Measurements from ENCODE around the gene MYO9B.

MYO9B gene, protein sequence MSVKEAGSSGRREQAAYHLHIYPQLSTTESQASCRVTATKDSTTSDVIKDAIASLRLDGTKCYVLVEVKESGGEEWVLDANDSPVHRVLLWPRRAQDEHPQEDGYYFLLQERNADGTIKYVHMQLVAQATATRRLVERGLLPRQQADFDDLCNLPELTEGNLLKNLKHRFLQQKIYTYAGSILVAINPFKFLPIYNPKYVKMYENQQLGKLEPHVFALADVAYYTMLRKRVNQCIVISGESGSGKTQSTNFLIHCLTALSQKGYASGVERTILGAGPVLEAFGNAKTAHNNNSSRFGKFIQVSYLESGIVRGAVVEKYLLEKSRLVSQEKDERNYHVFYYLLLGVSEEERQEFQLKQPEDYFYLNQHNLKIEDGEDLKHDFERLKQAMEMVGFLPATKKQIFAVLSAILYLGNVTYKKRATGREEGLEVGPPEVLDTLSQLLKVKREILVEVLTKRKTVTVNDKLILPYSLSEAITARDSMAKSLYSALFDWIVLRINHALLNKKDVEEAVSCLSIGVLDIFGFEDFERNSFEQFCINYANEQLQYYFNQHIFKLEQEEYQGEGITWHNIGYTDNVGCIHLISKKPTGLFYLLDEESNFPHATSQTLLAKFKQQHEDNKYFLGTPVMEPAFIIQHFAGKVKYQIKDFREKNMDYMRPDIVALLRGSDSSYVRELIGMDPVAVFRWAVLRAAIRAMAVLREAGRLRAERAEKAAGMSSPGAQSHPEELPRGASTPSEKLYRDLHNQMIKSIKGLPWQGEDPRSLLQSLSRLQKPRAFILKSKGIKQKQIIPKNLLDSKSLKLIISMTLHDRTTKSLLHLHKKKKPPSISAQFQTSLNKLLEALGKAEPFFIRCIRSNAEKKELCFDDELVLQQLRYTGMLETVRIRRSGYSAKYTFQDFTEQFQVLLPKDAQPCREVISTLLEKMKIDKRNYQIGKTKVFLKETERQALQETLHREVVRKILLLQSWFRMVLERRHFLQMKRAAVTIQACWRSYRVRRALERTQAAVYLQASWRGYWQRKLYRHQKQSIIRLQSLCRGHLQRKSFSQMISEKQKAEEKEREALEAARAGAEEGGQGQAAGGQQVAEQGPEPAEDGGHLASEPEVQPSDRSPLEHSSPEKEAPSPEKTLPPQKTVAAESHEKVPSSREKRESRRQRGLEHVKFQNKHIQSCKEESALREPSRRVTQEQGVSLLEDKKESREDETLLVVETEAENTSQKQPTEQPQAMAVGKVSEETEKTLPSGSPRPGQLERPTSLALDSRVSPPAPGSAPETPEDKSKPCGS (N-terminal part only)

DNA sequence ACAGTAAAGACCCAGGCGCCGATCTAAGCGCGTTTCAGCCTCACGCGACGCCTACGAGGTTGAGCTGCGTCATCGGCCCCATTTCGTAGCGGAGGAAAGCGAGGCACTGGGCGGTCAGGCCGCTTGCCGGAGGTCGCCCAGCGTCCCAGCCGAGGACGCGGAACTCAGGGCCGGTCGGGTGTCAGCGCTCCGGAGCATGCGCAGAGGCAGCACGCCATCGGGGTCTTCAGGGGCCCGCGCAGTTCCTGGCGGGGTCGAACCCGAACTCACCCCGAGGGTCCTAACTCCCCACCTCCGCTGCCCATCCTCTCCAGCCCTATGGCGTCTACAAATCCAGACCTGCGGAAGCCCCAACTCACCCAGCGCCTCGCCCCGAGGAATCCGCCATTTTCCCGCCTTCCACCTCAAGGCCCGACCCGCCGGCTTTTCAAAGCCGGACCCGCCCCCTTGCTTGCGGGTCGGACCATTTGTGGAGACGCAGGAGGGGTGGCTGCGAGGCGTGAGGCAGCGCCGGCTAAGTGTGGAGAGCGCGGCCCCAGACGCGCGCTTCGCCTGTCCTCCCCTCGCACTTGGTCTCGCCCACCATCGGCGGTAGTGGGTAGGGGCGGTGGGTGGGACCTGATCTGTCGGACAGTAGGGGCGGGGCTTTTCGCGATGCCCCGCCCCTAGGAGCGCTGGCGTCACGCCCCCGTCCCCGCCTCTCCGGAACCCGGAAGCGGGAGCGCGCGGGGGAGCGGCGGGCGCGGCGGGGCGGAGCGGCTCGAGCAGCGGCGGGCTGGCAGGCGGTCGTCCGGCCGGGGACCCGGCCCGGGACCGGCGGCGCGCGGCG lies at the start of gene MYO9B, which contains the start of gene HAUS8:
MYO9B (plus strand) TSS at position 743 of the 829 bp plus-strand sequence. CDS start 25,941 bp downstream, outside the sequence.
HAUS8 (minus strand) TSS at position 418 of the 829 bp plus-strand sequence; CDS start at position 388, 30 bp downstream.
- peak; percentile 98 for DNase-seq (ENCODE audit: low read depth)

DNA sequence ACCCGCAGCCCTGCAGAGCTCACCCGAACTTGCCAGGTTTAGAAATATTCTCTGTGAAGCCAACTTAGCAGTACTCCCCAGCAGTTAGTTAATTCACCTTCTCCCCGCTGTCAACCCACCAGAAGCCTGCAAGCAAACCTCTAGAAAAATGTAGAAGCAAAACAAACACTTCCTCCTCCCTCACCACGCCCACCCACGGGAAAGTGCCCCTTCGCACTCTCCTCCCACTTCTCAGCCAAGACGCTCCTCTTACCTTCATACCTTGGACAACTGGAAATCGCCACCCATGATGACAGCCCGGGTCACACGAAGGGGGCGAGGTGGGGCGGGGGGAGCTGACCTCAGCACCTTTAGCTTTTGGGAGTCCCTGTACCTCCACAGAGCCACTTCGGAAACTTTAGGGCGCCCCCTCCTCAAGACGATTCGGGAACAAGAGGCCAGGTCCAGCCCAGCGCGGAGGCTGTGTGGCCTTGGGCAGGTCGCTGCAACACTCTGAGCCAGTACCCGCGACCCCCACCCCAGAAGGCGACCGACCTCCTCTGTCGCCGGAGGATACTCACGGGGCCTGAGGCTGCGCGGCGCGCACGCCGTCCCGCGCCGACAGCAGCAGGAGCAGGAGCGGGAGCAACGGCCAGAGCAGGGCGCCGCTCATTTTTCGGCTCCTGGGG lies 49.5 kb upstream of the MYO9B start:
- no peak for DNase-seq (ENCODE audit: low read depth)

DNA sequence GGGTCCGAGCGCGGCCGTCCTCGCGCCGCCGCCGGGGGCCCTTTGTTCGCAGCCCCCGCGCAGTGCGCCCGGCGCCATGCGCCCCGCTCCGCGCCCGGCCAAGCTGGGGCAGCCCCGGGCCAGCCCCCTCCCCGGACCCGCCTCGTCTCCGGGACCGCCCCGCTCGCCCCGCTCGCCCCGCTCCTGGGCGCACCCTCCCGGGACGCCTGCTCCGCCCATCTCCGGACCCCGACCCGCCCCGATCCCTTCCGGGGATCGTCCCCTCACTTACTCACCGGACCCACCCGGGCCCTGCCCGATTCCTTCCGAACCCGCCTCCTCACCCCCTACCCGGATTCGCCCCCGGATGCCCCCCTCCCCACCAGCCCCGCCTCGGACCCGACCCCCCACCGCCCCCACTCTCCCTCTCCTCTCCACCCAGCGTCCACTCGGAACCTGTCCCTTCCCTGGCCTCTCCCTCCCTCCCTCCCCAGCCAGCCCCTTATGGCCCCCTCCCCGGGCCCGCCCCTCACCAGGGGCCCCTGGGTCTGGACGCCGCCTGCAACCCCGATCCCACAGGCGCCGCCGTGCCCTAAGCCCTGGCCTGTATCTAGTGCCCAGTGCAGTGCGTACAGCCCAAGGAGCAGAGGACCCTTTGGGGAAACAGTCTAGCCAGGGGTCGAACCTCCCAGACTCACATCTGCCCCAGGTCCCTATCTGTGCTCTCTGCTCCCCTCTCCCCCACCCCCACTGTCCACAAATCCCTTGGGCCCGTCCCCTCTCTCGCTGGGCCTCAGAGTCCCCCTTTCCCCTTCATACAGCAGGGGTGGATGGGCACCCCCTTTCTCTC lies 48.7 kb upstream of the MYO9B start, which contains the start of gene CPAMD8:
CPAMD8 (minus strand) TSS at position 105 of the 829 bp plus-strand sequence. CDS start 168 bp downstream, outside the sequence.
- DNase-seq (ENCODE audit: low read depth), result no peak

DNA sequence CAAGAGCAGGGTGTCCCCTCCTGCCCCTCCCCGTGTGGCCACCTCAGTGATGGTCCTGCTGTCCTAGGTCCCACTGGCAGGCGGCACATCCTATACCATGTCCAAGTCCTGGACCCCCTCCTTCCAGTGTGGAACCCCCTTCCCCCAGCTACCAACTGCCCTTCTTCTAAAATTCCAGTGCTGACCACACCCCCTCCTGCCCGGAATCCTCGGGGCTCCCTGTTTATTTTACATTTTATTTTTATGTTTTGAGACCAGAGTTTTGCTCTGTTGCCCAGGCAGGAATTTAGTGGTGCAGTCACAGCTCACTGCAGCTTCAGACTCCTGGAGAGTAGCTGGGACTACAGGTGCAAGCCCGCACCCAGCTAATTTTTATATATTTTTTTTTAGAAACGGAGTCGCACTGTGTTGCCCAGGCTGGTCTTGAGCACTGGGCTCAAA lies 48.0 kb upstream of the MYO9B start:
- no peak for DNase-seq (ENCODE audit: low read depth)

- no peak for DNase-seq (ENCODE audit: low read depth)
These were observed 43.8 kb upstream of the MYO9B start for GRCh38 chr19:17031741-17032140.

- no peak for DNase-seq (ENCODE audit: low read depth)
These were observed 39.6 kb upstream of the MYO9B start for GRCh38 chr19:17035842-17036424.

DNA sequence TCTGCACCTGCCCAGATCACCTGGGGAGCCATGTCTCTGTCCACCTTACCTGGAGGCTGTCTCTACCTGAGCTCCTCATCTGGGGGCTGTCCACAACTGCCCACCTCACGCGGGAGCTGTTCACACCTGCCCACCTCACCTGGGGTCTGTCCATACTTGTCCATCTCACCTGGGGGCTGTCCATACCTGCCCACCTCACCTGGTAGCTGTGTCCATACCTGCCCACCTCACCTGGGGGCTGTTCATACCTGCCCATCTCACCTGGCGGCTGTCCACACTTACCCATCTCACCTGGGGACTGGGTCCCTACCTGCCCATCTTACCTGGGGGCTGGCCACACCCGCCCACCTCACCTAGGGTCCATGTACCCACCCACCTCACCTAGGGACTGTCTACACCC lies 38.9 kb upstream of the MYO9B start:
- DNase-seq (ENCODE audit: low read depth), result no peak

DNA sequence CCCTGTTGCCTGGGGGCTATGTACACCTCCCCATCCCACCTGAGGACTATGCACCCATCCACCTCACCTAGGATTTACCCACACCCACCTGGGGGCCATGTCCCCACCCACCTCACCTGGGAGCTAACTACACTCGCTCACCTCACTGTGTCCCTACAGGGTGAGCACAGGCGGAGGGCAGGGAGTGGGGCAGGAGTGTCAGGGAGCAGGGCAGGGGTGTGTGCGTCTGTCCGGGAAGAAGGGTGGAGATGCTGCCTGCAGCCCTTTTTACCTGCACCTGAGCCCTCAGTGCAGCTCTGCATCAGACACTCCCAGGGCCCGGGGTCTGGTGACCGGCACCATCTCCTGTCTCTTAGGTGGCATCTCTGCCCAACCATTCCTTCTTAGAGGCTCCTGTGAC lies 38.4 kb upstream of the MYO9B start:
- DNase-seq (ENCODE audit: low read depth), result no peak

GRCh38 chr19:17037966-17038500 lies 37.5 kb upstream of the MYO9B start:
- no peak for DNase-seq (ENCODE audit: low read depth)

- DNase-seq (ENCODE audit: low read depth), result peak; percentile 5
These were observed 33.6 kb upstream of the MYO9B start for GRCh38 chr19:17041976-17042375.

DNA sequence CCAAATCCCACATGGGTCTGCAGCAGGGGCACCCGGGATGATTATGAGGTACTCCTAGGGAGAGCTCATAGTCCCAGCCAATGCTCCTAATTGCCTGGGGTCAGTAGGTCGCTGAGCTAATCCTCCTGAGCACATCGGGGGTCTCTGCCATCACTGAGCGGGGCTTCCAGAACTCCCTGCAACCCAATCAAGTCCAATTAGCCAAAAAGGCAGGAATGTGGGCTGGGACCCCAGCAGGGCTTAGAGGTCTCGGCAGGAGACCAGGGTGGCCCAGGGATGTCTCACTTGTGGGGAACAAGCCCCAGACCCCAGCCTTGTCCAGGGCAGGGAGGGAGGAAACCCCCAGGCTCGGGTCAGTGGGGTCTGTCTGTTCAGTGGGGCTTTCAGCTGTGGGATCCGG lies 31.8 kb upstream of the MYO9B start:
- no peak for DNase-seq (ENCODE audit: low read depth)

DNA sequence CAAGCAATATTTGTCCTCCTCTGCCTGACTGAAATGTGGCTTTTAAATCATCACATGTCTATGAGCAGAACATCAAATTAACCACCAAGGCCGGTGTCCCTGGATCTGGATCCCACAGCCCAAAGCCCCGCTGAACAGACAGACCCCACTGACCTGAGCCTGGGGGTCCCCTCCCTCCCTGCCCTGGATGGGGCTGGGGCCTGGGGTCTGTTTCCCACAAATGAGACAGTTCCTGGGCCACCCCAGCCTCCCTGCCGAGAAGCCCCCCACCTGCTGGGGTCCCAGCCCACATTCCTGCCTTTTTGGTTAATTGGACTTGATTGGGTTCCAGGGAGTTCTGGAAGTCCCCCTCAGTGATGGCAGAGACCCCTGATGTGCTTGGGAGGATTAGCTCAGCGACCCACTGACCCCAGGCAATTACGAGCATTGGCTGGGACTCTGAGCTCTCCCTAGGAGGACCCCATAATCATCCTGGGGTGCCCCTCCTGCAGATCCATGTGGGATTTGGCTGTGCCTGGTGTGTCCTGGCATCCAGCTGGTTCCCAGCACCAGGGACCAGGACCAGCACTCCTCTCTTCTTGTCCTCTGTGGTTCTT lies 29.6 kb upstream of the MYO9B start:
- DNase-seq (ENCODE audit: low read depth), result no peak

GRCh38 chr19:17048885-17049453 lies 26.6 kb upstream of the MYO9B start:
- DNase-seq (ENCODE audit: low read depth), result no peak

DNA sequence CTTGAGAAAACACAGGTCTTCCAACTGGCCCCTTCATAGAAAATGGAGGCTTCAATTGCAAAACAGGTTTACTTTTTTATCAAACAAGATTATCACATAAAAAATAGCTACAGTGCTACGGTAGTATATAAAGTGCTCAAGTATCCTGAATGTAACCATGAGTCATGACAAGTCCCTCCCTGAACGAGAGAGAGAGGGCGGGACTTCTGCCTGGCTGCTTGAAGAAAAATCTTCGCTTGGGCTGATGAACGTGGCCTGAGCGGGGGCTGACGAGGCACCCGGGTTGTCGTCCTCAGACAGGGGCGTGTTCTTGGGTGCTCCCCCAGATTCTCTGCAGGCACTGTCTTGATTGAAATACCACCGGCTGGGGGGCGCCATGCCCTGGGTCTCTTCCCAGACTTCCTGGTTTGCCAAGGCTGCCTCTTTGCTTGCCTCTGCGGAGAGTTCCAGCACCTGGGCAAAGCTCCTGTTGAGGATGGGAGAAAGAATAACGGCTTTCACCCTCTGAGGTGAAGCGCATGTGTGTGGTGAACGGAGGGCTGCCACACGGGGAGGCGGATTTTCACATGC lies 25.8 kb upstream of the MYO9B start:
- peak; percentile 20 for DNase-seq (ENCODE audit: low read depth)

DNA sequence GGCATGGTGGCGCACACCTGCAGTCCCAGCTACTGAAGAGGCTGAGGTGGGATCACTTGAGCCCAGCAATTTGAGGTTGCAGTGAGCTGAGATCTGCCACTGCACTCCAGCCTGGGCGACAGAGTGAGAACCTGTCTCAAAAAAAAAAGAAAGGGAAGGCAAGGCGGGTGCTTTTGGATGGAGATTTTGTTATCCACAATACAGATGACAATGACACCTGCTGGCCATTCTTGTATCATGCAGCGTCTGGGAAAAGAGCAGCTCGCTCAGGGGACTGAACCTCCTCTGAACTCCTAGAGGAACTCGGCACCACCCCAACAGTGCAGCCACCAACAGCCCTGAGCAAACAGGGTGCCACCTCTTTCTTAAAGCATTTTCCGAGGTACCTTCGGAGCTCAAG lies 23.1 kb upstream of the MYO9B start:
- peak; percentile 22 for DNase-seq (ENCODE audit: low read depth)

DNA sequence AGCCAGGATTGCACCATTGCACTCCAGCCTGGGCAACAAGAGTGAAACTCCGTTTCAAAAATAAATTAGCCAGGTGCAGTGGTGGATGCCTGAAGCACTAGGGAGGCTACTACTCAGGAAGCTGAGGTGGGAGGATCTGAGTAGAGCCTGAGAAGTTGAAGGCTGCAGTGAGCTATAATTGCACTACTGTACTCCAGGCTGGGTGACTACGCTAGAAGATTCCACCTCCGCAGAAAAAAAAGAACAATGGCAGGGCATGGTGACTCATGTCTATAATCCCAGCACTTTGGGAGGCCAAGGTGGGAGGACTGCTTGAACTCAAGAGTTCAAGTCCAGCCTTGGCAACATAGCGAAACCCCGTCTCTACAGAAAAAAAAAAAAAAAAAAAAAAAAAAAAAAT lies 20.8 kb upstream of the MYO9B start:
- no peak for DNase-seq (ENCODE audit: low read depth)

DNA sequence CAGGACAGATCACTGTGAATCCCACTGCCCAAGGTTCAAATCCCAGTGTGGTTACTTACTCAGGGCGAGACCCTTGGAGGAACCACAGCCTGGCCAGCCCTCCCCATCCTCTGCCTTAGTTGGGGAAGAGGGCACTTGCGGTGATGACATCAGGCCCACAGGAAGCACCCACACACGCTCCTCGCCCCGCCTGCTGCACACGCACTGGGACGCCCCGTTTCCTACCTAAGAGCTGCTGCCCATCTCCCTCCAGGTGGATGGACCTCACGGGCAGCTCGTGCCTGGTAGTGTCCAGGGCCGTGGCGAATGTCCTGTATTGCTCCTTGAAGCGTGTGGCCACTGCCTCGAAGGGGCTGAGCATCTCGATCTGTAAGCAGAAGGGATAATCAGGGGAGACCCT lies 19.9 kb upstream of the MYO9B start:
- DNase-seq (ENCODE audit: low read depth), result no peak

DNA sequence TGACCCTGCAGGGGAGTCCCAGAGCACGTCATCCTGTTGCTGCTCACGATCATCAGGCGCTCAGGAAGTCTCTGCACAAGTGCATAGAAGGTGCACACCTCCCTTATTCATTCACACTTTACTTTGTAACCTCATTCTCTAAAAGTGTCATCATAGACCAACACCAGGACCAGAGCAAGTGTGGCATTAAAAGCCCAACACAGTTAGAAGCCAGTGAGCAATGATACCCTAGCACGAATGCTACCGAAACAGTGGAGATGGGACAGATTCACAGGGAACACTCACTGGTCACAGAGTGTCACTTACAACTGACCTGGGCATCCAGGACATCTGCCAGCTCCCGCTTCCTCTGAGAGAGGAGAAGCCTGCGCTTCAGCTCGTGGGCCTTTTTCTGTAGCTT lies 17.3 kb upstream of the MYO9B start:
- DNase-seq (ENCODE audit: low read depth), result no peak

All from stromal cell of bone marrow (primary cell).